AG04450 (cell line): ENCODE data around the gene FLOT2. TPM values are rescaled to one million over a fixed set of nuclear protein-coding genes. Genes with fewer than 3 reads are reported as not detected.
A peak's percentile ranks its signal among the peaks of the same experiment; 100 is the strongest.

Experiments used
- CTCF ChIA-PET: fragments of 300-600, 350-600 bp; formaldehyde crosslinking; extraction: SDS; loops from one replicate; lab custom pipeline; 2022; ENCODE audit warnings: antibody characterized with exemption, inconsistent platforms; lab: Charles Lee
- POLR2A ChIA-PET: fragments of 350-600 bp; formaldehyde crosslinking; extraction: SDS; loops from one replicate; lab custom pipeline; 2021; ENCODE audit warnings: antibody characterized with exemption, inconsistent platforms; lab: Yijun Ruan, JAX
- DNase-seq: peaks from one replicate; pipeline ENCODE4 v3.0.0-alpha.2; 2011; ENCODE audit warnings: low read depth, low spot score
- H3K27ac ChIP-seq: one replicate; pipeline ENCODE4 v1.5.1; 2012; ENCODE audit warnings: low read depth, low read length, control low read depth
- H3K27me3 ChIP-seq: one replicate; pipeline ENCODE4 v1.6.0; 2012; ENCODE audit warnings: low read length; ENCODE audit not compliant: control insufficient read depth, insufficient read depth
- H3K4me3 ChIP-seq: 2 replicates; pipeline ENCODE4 v1.5.1; 2011; ENCODE audit warnings: mild to moderate bottlenecking, low read depth, low read length, control low read depth
- H3K9me3 ChIP-seq: 2 replicates; pipeline ENCODE4 v1.5.1; 2012; ENCODE audit warnings: low read length; ENCODE audit not compliant: control insufficient read depth, insufficient read depth
- CTCF ChIP-seq: IDR thresholded peaks from 2 replicates; pipeline ENCODE4 v1.5.1; 2011; ENCODE audit warnings: low read depth, low read length, control low read depth, inconsistent platforms
- polyA plus RNA-seq: library from polyadenylated mRNA; depleted of rRNA; stranded (reverse); fragments of >200 nt; gene quantifications from 2 replicates; pipeline ENCODE4 v1.2.3, GENCODE V29; 2011

Gene FLOT2
- polyA plus RNA-seq, 1 experiment, result 80.5 TPM

- no peak for TF ChIP-seq CTCF
- Histone ChIP-seq H3K27ac (peak overlapping the region; percentile 39), H3K9me3 (peaks cover 2% of the 10 kb centered on the region; the same call in 1 of the 2 replicates), H3K4me3 (peak overlapping the region; percentile 66), H3K27me3 (no peaks in the 10 kb centered on the region)
- DNase-seq, result no peak
- ChIA-PET POLR2A (no interaction called here), CTCF (interaction anchor here (0.5 to 2.6 kb wide), 6 partner anchors 8 to 175 kb away, joined by 3 to 12 read pairs (median 5); partner anchors contain the start of genes ERAL1 and TLCD1)
Measured at GRCh38 chr17:28901866-28902818, 4.6 kb upstream of the FLOT2 start.

- no peak overlapping the region for H3K4me3 ChIP-seq
- no peak for DNase-seq
- ChIA-PET POLR2A (no interaction called here), CTCF (interaction anchor here (0.5 to 2.6 kb wide), 7 partner anchors 14 to 174 kb away, joined by 3 to 12 read pairs (median 6); partner anchors contain the start of genes ERAL1 and TLCD1)
- H3K9me3 ChIP-seq, result peaks cover 5% of the 10 kb centered on the region; the same call in 1 of the 2 replicates
- no peak for TF ChIP-seq CTCF
- H3K27me3 ChIP-seq, result no peaks in the 10 kb centered on the region
- no peak overlapping the region for H3K27ac ChIP-seq
Measured at GRCh38 chr17:28900986-28901726, 3.6 kb upstream of the FLOT2 start.

- Histone ChIP-seq H3K27ac (no peak overlapping the region), H3K4me3 (no peak overlapping the region), H3K27me3 (no peaks in the 10 kb centered on the region), H3K9me3 (peaks cover 5% of the 10 kb centered on the region; the same call in 1 of the 2 replicates)
- CTCF ChIA-PET, result interaction anchor here (0.6 to 5.4 kb wide), 4 partner anchors 21 to 172 kb away, joined by 3 to 46 read pairs (median 4); no protein-coding TSS in a partner anchor
- DNase-seq, result no peak
- POLR2A ChIA-PET, result no interaction called here
- TF ChIP-seq CTCF, result no peak
Measured at GRCh38 chr17:28899212-28899815, 1.8 kb upstream of the FLOT2 start.

- ChIA-PET POLR2A (interaction anchor here (0.6 to 1.8 kb wide), 4 partner anchors 46 to 179 kb away, joined by 3 to 9 read pairs (median 4); partner anchors contain the start of genes RPL23A and TLCD1), CTCF (interaction anchor here (1.5 to 5.4 kb wide), 2 partner anchors 20 to 135 kb away, joined by 4 to 46 read pairs; no protein-coding TSS in a partner anchor)
Measured at GRCh38 chr17:28898527-28898955, 1.0 kb upstream of the FLOT2 start.

More at GRCh38 chr17:28898527-28898955, 1.0 kb upstream of the FLOT2 start:
- Histone ChIP-seq H3K4me3 (no peak overlapping the region), H3K27me3 (no peaks in the 10 kb centered on the region), H3K9me3 (peaks cover 5% of the 10 kb centered on the region; the same call in 1 of the 2 replicates), H3K27ac (no peak overlapping the region)
- no peak for DNase-seq
- no peak for TF ChIP-seq CTCF
